ENCODE results near the gene EIF3L. TPM values are rescaled to one million over a fixed set of nuclear protein-coding genes. Genes with fewer than 3 reads are reported as not detected.

EIF3L gene
- total and polyA plus RNA-seq, 2 of the 8 experiments (the other 6 are each of a cell fraction or from before 2014, with no cell fraction given): 639 to 886 TPM

DNA sequence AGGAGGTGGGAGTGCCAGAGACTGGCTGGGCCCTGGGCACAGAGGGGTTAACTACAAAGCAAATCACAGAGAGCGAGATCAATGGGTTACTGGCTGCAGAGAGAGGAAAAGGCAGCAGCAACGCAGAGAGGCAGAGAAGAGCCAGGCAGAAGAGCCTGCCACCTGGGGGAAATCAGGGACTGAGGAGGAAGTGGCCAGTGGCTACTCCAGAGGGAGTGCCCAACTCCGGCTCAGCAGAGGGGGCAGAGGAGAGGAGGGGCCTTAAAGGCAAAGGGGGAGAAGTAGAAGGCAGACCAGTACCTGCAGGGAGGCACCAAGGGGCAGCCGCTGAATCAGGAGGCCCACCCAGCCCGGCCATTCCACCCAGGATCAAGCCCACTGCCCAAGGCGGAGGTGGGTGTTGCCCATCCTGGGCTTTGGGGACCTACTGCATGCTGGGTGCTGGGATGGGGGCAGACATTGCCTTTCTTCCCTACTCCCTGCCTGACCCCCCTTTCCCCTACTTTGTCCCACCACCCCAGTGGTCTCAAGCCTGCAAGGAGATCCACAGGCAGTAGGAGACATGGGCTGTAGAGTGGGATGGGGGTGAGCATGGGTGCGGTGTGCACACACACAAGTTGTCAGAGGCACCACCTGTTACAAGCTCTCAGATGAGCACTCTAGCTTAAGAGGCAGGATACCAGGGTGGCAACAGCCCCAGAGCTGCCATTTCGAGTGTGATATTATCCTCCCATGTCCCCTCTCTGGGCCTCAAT, 27.0 kb upstream of the EIF3L start (continued):
- TF ChIP-seq, protein P1, sequence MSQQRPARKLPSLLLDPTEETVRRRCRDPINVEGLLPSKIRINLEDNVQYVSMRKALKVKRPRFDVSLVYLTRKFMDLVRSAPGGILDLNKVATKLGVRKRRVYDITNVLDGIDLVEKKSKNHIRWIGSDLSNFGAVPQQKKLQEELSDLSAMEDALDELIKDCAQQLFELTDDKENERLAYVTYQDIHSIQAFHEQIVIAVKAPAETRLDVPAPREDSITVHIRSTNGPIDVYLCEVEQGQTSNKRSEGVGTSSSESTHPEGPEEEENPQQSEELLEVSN (IDR thresholded peaks at IDR 0.05): no peak
- TF ChIP-seq POLR2A (IDR thresholded peaks at IDR 0.05; ENCODE audit: control extremely low read depth in 1 of 2, low read depth in 2 of 2, low read length in 2 of 2) (no peak), KDM1A (IDR thresholded peaks at IDR 0.05; ENCODE audit: borderline replicate concordance, low read length) (no peak), POLR2AphosphoS5 (IDR thresholded peaks at IDR 0.05; ENCODE audit: low read depth, low read length) (no peak), BACH1 (IDR thresholded peaks at IDR 0.05; ENCODE audit: low read length) (no peak), CHD1 (IDR thresholded peaks at IDR 0.05; ENCODE audit: low read depth, low read length) (no peak), CEBPB (IDR thresholded peaks at IDR 0.05; ENCODE audit: low read depth, low read length) (no peak), GTF2F1 (IDR thresholded peaks at IDR 0.05; ENCODE audit: borderline replicate concordance, low read depth, low read length) (no peak), ZNF274 (IDR thresholded peaks at IDR 0.05; ENCODE audit: borderline replicate concordance, extremely low read depth, low read length) (no peak), SP4 (IDR thresholded peaks at IDR 0.05; ENCODE audit: low read length) (no peak), MAX (IDR thresholded peaks at IDR 0.05) (peak; percentile 21; the same call in 1 of the 2 replicates), SRF (IDR thresholded peaks at IDR 0.05; ENCODE audit: low read depth, low read length) (no peak), TCF12 (IDR thresholded peaks at IDR 0.05; ENCODE audit: low read depth, low read length) (0 out of 2 replicates have a peak, but pooled peaks have one; percentile 29), RBBP5 (IDR thresholded peaks at IDR 0.05; ENCODE audit: borderline replicate concordance, low read depth, low read length) (no peak), FOSL1 (IDR thresholded peaks at IDR 0.05; ENCODE audit: insufficient read depth, low read depth, low read length) (no peak), CTCF (IDR thresholded peaks at IDR 0.05; ENCODE audit: control extremely low read depth in 1 of 3, insufficient read depth in 1 of 3, low read depth in 1 of 3, low read length in 3 of 3) (peak in 2 of 3 experiments; percentile 25 to 33; a peak in 2 of 4 replicates), KDM4A (IDR thresholded peaks at IDR 0.05; ENCODE audit: low read depth, low read length, severe bottlenecking) (no peak), NRF1 (IDR thresholded peaks at IDR 0.05; ENCODE audit: low read depth, low read length) (no peak)
